NCI-H2107 (cell line): ENCODE results near the gene RNASE2.
"Not testable (repeated sequence)": the region's sequence is repeated elsewhere in the genome, so short reads cannot be mapped to it uniquely, and the experiment has no call there.

Experiments
- DNase-seq: peaks from one replicate; lab custom pipeline; 2025; lab: John Stamatoyannopoulos, UW

RNASE2 gene

DNA sequence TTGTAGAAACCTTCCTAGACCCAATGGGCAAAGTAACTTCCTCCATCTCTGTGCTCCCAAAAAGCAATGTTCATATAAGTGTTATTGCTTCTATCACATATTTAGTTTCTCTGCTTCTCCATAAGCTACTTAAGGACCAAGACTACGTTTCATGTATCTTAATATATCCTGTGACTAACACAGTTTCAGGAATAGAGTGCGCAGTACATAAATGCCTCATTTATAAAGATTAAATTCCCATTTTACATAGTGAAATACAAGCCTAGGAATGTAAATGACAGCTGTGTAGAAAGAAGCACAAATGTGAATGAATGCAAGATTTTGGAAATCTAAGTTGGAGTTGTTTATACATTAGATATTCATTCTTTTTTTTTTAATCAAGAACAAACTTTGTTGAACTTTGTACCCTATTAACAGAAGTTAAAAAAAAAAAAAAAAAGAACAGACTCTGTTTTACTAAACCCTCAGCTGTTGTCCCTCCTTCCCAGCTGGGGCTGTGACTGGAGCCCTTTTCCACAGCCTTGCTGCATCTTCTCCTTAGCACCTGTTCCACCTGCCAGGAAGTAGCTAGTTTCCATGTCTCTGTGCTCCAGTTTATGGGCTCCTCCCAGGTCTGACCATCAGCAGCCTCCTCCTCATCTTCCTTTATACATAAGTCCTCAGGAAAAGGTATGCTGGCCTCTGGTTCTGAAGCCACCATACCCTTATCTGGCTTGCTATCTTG is 27.5 kb downstream of the RNASE2 start:
- DNase-seq: no peak

DNA sequence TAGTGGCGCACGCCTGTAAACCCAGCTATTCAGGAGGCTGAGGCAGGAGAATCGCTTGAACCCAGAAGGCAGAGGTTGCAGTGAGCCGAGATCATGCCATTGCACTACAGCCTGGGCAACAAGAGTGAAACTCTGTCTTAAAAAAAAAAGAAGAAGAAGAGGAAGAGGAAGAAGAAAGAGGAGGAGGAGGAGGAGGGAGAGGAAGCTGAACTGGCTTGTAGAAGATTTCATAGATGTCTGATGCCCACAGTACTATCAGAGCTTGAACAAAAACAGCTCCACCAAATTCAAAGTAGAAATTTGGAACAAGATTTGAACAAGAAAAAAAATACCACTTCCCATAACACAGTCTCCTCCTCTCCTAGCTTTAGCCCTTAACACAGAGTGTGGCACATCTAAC is 30.4 kb downstream of the RNASE2 start:
- not testable (repeated sequence) for DNase-seq

DNA sequence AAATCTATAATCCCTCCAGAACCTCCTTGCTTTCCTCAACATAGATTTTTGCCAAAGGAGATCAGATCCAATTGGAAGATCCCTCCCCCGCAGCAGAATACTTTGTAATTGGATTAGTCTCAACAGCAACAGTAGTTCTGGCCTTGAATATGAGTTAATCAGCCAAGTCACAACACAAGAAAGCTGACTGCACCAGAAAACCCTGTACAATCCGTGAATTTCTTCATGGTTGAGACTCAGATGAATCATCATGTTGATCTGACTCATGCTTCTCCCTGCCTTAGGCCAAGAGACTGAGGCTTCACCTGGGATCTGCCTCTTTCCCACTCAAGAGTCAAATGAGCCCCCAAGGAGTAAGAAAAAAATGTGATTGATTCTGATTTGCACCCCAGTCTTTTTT is 31.5 kb downstream of the RNASE2 start:
- DNase-seq: no peak

DNA sequence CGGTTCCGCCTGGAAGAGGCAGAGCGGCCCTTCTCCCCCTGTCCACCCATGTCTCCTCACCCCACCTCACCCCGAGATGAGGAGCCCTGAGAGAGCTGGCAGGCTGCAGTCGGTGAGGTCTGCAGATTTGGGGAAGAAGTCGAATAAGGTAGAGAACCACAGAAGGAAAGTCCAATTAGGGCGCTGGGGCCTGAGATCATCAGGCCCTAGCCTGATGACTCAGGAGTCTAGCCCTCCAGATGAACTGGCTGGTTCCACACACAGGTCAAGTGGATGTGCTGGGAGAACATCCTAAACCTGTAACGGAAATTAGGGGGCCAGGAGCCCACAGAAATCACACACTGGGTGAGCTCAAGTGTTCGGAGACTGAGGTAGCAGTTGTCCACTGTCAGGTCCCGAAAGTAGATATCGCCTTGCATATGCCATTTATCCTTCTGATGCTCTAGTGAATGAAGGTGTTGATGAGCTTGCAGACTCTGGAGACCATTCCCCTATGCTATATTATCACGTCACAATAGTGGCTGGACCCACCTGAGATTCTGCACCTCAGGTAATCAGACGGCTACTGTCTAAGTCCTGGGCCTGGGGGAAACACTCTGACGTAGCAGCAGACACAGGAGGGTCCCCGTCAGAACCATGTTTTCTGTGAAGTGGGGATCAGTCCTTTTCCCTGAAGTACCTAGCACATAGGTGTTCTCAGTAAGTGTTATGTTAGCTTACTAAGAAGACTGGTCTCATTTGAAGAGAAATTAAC is 33.6 kb downstream of the RNASE2 start:
- no peak for DNase-seq

DNA sequence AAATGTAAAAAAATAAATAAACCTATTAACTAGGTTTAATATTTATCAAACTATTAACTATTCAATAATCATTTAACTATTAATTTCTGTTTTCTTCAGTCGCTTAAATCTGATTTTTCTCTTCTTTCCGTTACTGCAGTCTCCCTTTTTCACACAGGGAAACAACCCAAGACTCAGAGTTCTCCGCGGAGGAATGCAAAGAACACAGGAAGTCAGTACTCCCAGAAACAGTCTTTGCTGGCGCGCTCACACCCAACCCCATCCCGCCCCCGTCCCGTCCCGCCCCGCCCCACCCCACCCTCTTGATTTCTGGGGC is 34.1 kb downstream of the RNASE2 start:
- DNase-seq: no peak

DNA sequence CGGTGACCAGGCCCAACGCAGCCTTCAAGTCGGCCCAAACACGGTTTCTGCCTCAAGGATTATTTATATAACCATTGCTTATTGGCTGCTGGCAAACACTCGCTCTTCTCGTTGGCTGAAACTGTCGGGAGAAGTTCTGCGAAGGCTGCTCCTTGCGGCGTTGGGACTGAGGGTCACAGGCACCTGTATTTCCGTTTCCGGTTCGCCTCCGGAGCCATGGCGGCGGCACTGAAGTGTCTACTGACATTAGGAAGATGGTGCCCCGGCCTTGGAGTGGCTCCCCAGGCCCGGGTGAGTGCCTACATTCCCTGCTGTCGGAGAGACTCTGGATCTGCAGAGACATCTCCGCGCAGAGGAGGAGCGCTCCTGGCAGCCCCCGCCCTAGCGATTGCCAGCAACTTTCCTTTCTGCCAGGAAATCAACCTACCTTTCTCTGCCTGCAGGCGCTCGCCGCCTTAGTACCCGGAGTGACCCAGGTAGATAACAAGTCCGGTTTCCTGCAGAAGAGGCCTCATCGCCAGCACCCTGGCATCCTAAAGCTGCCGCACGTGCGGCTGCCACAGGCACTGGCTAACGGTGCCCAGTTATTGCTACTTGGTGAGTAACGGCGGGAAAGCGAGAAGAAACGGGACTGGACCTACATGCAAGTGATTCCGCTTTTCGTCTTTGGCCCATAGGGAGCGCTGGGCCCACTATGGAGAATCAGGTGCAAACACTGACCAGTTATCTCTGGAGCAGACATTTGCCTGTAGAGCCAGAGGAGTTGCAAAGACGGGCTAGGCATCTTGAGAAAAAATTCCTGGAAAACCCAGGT is 34.7 kb downstream of the RNASE2 start, which contains the start of gene METTL17:
TSS of gene METTL17 (plus strand) at position 194 of the 814 bp plus-strand sequence. CDS start at position 217, 23 bp downstream.
- peak; percentile 91 for DNase-seq

DNA sequence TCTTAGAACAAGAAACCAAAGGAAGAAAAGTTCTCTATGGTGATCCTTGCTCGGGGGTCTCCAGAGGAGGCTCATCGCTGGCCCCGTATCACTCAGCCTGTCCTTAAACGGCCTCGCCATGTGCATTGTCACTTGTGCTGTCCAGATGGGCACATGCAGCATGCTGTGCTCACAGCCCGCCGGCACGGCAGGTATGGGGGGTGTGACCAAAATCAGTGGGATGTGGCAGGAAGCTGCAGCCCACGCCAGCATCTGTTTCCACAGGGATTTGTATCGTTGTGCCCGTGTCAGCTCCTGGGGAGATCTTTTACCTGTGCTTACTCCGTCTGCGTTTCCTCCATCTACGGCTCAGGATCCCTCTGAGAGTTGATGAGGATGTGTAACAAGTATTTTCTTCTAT is 41.2 kb downstream of the RNASE2 start:
- no peak for DNase-seq

DNA sequence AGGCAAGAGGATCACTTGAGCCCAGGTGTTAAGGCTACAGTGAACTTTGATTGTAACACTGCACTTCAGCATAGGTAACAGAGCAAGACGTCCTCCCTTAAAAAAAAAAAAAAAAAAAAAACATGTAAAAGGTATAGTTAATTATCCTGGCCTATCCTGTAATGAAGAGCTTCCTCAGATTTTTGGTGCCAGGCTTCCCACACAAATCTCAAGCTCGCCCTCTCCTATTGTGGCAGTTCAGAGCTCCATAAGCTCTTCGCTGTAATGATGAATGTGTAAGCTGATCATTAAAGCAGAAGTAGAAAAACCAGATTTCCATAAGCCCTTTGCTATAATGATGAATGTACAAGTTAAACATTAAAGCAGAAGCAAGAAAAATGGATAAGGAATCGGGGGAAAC is 41.8 kb downstream of the RNASE2 start:
- DNase-seq: no peak

DNA sequence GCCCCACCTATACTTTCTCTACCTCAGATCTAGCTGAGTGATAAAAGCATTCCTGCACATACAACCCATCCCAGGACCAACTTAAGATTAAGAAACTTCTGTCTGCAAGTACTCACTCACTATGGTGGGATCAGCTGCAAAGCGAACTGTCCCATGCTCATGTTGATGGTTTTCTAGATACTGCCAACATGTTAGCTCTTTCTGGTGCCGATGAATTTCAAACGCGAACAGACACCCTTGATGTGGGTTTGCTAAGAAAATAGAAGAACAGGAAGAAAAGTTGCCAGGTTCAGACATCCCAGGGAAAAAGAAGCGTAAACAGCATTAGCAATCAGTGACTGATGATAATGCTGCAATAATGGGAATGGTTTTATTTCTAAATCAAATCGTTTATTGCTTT is 42.3 kb downstream of the RNASE2 start:
- no peak for DNase-seq

DNA sequence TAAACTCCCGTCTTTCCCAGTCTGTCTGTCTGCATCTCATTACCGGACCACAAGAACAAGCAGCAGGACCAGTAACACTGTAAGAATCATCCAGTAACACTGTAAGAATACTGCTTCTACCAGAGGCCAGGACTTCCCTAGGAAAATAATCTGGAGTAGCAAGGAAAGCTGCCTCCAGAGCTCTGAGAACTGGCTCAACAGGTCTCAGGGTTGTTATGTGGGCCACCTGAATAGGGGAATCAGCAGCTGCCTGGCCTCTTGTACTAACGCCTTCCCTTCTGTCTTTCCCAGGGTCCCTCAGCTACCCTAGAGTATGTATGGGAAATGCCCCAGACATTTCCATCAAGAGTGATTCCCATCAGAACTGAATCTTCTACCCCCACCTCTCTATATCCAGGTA is 42.9 kb downstream of the RNASE2 start:
- DNase-seq: no peak

DNA sequence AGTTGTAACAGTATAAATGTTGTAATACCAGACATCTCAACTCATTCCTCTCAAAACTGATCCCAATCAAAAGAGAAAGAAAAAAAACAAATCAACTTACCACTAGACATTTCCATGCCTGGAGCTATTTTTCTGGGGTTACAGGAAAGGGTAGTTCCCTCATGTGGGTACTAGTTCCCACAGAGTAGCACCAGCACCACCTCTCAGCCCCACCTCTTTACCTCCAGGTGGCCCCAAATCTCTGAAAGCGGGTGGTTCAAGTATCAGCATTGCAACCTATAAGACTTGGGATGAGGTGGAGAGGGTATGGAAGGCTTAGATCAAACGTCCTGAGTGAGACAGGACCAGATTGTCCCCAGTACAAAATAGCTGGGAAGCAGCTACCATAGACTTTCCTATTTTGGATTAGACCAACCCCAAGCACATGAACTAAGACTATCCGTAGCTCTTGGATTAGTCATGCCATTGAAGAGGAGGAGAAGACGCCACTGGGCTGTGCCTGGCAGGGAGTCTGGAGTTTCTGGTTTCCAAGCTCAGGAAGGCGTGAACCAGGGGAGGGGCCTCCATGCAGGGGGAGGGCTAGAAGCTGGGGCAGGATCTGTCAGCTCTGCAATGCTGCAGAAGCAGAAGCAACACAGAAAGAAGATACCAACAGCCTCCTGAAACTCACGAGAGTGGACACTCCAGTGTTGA is 43.5 kb downstream of the RNASE2 start, which contains the start of gene SLC39A2:
TSS of gene SLC39A2 (plus strand) at position 620 of the 693 bp plus-strand sequence. CDS start 154 bp downstream, outside the sequence.
- DNase-seq: no peak

DNA sequence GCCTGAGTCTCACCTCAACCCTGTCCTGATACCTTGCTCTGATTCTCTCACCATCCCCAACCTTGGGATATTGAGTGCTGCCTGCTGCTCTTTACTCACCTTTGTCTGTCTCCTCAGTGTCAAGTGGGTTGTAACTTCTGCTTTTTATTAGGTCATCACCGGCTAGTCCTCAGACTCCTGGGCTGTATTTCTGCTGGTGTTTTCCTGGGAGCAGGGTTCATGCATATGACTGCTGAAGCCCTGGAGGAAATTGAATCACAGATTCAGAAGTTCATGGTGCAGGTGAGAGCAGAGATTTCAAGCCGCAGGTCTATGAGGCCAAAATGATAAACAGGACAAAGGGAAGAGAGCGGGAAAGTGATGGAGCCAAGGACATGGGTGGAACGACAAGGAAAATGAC is 44.3 kb downstream of the RNASE2 start:
- no peak for DNase-seq

DNA sequence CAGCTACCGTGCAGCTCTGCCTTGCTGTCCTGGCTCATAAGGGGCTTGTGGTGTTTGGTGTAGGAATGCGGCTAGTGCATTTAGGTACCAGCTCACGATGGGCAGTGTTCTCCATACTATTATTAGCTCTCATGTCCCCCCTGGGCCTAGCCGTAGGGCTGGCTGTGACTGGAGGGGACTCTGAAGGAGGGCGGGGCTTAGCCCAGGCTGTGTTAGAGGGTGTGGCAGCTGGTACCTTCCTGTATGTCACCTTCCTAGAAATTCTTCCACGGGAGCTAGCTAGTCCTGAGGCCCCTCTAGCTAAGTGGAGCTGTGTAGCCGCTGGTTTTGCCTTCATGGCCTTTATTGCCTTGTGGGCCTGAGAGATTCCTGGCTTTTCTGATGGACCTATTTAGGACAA is 45.9 kb downstream of the RNASE2 start:
- DNase-seq: no peak

DNA sequence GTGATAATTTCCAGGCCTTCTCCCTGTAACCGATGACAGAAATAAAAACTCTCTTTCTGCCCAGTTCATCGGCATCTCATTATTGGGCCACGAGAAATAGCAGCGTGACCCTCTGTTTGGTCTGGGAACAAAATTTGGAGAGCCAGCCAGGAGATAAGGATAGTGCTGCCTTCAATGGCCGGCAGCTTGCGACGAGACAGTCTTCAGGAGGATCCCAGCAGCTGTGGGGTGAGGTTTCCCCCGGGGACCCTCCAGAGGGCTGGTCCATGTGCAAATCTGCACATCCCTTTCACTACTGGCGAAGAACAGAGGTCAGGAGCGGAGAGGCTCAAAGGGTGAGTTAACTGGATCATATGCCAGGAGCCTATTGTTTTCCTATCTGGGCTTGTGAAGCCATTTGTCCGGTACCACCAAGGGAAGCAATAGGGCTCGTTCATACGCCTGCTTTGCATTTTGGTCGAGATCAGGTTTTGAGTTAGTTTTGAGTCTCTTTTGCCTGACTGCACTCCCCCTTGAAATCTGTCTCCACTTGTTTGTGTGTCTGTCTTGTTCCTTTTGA is 48.6 kb downstream of the RNASE2 start:
- DNase-seq: no peak
